G401.6 (cell line): ENCODE results near the gene RUVBL2.
"Not testable (repeated sequence)": the region's sequence is repeated elsewhere in the genome, so short reads cannot be mapped to it uniquely, and the experiment has no call there.

ENCODE experiments used
- FAIRE-seq: peaks from 2 replicates; lab custom pipeline; 2012; peaks lifted over from hg19 to GRCh38; lab: Jason Lieb, UNC

Gene RUVBL2

GRCh38 chr19:49018388-49019241, 24.9 kb downstream of the RUVBL2 start:
- FAIRE-seq: not testable (repeated sequence)

- FAIRE-seq: no peak
Measured at GRCh38 chr19:49019242-49019932, 25.7 kb downstream of the RUVBL2 start.

- FAIRE-seq: no peak
Measured at GRCh38 chr19:49020342-49020741, 26.7 kb downstream of the RUVBL2 start.

- no peak for FAIRE-seq
Measured at GRCh38 chr19:49020931-49021895, 27.5 kb downstream of the RUVBL2 start.

- FAIRE-seq: no peak
Measured at GRCh38 chr19:49022116-49022515, 28.4 kb downstream of the RUVBL2 start.

GRCh38 chr19:49024233-49024632, 30.5 kb downstream of the RUVBL2 start, which contains the start of gene CGB3:
CGB3 (minus strand) TSS chr19:49024333; CDS start chr19:49023971, 362 bp downstream.
- not testable (repeated sequence) for FAIRE-seq

GRCh38 chr19:49025088-49025487, 31.4 kb downstream of the RUVBL2 start:
- FAIRE-seq: not testable (repeated sequence)

GRCh38 chr19:49025599-49025998, 31.9 kb downstream of the RUVBL2 start:
- FAIRE-seq: not testable (repeated sequence)

- not testable (repeated sequence) for FAIRE-seq
Measured at GRCh38 chr19:49028686-49029085, 35.0 kb downstream of the RUVBL2 start.

- not testable (repeated sequence) for FAIRE-seq
Measured at GRCh38 chr19:49029749-49030148, 36.1 kb downstream of the RUVBL2 start.

GRCh38 chr19:49030323-49030722, 36.6 kb downstream of the RUVBL2 start:
- not testable (repeated sequence) for FAIRE-seq

- FAIRE-seq: not testable (repeated sequence)
Measured at GRCh38 chr19:49031642-49032301, 38.1 kb downstream of the RUVBL2 start, which contains the start of gene CGB2. CGB2 (plus strand) TSS chr19:49031890; CDS start chr19:49032096, 206 bp downstream.

- FAIRE-seq: not testable (repeated sequence)
Measured at GRCh38 chr19:49036815-49037214, 43.1 kb downstream of the RUVBL2 start, which contains the start of gene CGB1. CGB1 (minus strand) TSS chr19:49036895; CDS start chr19:49036711, 184 bp downstream.

- not testable (repeated sequence) for FAIRE-seq
Measured at GRCh38 chr19:49038111-49038510, 44.4 kb downstream of the RUVBL2 start.

- FAIRE-seq: not testable (repeated sequence)
Measured at GRCh38 chr19:49038557-49039276, 45.0 kb downstream of the RUVBL2 start.

GRCh38 chr19:49039736-49040135, 46.0 kb downstream of the RUVBL2 start:
- FAIRE-seq: not testable (repeated sequence)

GRCh38 chr19:49042177-49042576, 48.5 kb downstream of the RUVBL2 start:
- no peak for FAIRE-seq

- not testable (repeated sequence) for FAIRE-seq
Measured at GRCh38 chr19:49042666-49043065, 49.0 kb downstream of the RUVBL2 start.

- not testable (repeated sequence) for FAIRE-seq
Measured at GRCh38 chr19:49043548-49043947, 49.9 kb downstream of the RUVBL2 start, which contains the start of gene CGB5. CGB5 (plus strand) TSS chr19:49043848; CDS start chr19:49044210, 362 bp downstream.

GRCh38 chr19:49049011-49049410, 55.3 kb downstream of the RUVBL2 start, which contains the start of gene CGB8:
CGB8 (minus strand) TSS chr19:49049111; CDS start chr19:49048739, 372 bp downstream.
- not testable (repeated sequence) for FAIRE-seq
